ENCODE measurements around the gene KRT35.

DNA sequence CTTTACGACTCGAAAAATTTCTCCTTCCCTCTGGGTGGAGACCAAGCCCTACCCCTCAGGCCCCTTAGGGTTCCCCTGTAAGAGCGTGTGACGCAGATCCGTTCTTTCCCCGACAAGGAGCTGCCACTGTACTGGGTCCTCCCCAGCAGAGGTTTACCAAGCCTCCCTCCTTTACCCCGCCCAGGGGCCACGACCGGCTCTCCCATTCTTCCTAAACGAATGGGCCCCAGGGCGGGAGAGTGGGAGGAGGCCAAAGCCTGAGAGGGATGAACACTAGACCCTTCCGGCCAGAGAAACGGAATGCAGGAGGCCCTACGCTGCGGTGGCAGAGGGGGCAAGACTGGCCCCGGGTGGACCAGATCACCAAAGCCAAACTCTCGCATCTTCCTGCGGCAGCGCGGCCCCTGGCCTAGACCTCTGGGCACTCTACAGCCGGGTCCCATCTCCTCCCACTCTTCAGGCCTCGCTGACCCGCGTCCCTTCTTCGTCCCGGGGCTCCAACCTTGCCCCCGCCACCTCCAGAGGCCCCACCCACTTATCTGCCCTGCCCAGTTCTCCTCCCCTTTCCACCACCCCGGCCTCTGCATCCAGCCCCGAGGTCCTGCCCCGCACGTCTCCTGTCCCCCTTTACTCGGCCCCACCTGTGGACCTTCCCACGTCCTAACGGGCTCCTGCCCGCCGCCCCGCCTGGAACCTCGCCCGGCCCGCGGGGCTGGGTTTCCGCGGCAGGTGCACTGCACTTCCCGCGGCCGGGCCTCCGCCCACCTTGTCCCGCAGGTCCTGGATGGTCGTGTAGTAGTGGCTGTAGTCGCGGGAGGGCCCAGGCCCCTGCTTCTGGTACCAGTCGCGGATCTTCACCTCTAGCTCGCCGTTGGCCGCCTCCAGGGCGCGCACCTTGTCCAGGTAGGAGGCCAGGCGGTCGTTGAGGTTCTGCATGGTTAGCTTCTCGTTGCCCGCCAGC is 46.4 kb upstream of the KRT35 start:
- TF ChIP-seq, protein P1, sequence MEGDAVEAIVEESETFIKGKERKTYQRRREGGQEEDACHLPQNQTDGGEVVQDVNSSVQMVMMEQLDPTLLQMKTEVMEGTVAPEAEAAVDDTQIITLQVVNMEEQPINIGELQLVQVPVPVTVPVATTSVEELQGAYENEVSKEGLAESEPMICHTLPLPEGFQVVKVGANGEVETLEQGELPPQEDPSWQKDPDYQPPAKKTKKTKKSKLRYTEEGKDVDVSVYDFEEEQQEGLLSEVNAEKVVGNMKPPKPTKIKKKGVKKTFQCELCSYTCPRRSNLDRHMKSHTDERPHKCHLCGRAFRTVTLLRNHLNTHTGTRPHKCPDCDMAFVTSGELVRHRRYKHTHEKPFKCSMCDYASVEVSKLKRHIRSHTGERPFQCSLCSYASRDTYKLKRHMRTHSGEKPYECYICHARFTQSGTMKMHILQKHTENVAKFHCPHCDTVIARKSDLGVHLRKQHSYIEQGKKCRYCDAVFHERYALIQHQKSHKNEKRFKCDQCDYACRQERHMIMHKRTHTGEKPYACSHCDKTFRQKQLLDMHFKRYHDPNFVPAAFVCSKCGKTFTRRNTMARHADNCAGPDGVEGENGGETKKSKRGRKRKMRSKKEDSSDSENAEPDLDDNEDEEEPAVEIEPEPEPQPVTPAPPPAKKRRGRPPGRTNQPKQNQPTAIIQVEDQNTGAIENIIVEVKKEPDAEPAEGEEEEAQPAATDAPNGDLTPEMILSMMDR (IDR thresholded peaks at IDR 0.05) = no peak
- peak in 1 of 3 donors; percentile 8 for TF ChIP-seq POLR2AphosphoS5 (IDR thresholded peaks at IDR 0.05)

Data from stomach (tissue), 4 donors.